GM12878 (cell line): Measurements from ENCODE around the gene PPP6R2. TPM values are rescaled to one million over a fixed set of nuclear protein-coding genes. Genes with fewer than 3 reads are reported as not detected.

Source experiments
- CBFB ChIP-seq: IDR thresholded peaks from 2 replicates; pipeline ENCODE4 v1.6.1; 2016; ENCODE audit warnings: antibody characterized with exemption, low read depth
- HDAC2 ChIP-seq: fragments of 200-600 bp; sonication (generic); IDR thresholded peaks from 2 replicates; pipeline ENCODE4 v1.6.1; 2017
- IRF4 ChIP-seq: IDR thresholded peaks from 2 replicates; pipeline ENCODE4 v1.6.1; 2011; ENCODE audit warnings: low read depth, low read length
- JUND ChIP-seq: IDR thresholded peaks from 2 replicates; pipeline ENCODE4 v1.6.1; 2012; ENCODE audit warnings: low read depth, mild to moderate bottlenecking, low read length, improper control_type of control experiment, moderate library complexity
- MEF2A ChIP-seq: IDR thresholded peaks from 2 replicates; pipeline ENCODE4 v1.6.1; 2011; ENCODE audit warnings: low read depth, mild to moderate bottlenecking, low read length, moderate library complexity; ENCODE audit not compliant: insufficient read depth
- POLR2AphosphoS2 ChIP-seq: IDR thresholded peaks from 2 replicates; pipeline ENCODE4 v1.6.1; 2011; ENCODE audit warnings: low read depth, mild to moderate bottlenecking, low read length, improper control_type of control experiment, moderate library complexity
- POU2F2 ChIP-seq: IDR thresholded peaks from 3 replicates; pipeline ENCODE4 v1.6.1; 2011; ENCODE audit warnings: low read depth, mild to moderate bottlenecking, low read length, borderline replicate concordance
- PRDM15 ChIP-seq: fragments of 450-650 bp; formaldehyde crosslinking; IDR thresholded peaks from 2 replicates; pipeline ENCODE4 v1.4.0; 2020; ENCODE audit warnings: mild to moderate bottlenecking, moderate library complexity
- RAD21 ChIP-seq: IDR thresholded peaks from 2 replicates; pipeline ENCODE4 v1.6.1; 2011; ENCODE audit warnings: mild to moderate bottlenecking, low read depth, low read length, moderate library complexity; ENCODE audit not compliant: insufficient read depth
- SMAD5 ChIP-seq: IDR thresholded peaks from 2 replicates; pipeline ENCODE4 v1.6.1; 2016; ENCODE audit warnings: antibody characterized with exemption, low read depth
- STAT3 ChIP-seq: IDR thresholded peaks from 2 replicates; pipeline ENCODE4 v1.6.1; 2011; ENCODE audit warnings: low read depth, low read length, improper control_type of control experiment
- TBL1XR1 ChIP-seq: IDR thresholded peaks from 2 replicates; pipeline ENCODE4 v1.6.1; 2012; ENCODE audit warnings: low read depth, low read length, improper control_type of control experiment
- ZNF207 ChIP-seq: fragments of 450-650 bp; IDR thresholded peaks from 2 replicates; pipeline ENCODE4 v1.6.1; 2014; ENCODE audit warnings: antibody characterized with exemption, mild to moderate bottlenecking, borderline replicate concordance
- ZNF217 ChIP-seq: fragments of 450-650 bp; IDR thresholded peaks from 2 replicates; pipeline ENCODE4 v1.6.1; 2017; ENCODE audit warnings: antibody characterized with exemption, mild to moderate bottlenecking
- ZNF24 ChIP-seq: fragments of 450-650 bp; IDR thresholded peaks from 2 replicates; pipeline ENCODE4 v1.6.1; 2017; ENCODE audit warnings: antibody characterized with exemption, mild to moderate bottlenecking
- ZZZ3 ChIP-seq: IDR thresholded peaks from 2 replicates; pipeline ENCODE4 v1.6.1; 2011; ENCODE audit warnings: low read depth; ENCODE audit not compliant: control insufficient read depth, insufficient read length
- polyA plus RNA-seq, 11 experiments: library from polyadenylated mRNA; depleted of rRNA in 4 of 11; unstranded in 6 of 11; stranded (reverse) in 5 of 11; fragments of >200 nt; fragmentation: Nextera tagmentation in 4 of 11; fragmentation: Illumina TruSeq in 1 of 11; extraction: Ambion mirVana in 4 of 11; extraction: Trizol in 1 of 11; gene quantifications; 1 replicate in 1 of 11; 2 replicates in 10 of 11; pipeline versions ENCODE4 v1.2.1 to v1.2.3, GENCODE V29; 2011 to 2016; ENCODE audit warnings: inconsistent platforms in 2 of 11, missing spikeins in 2 of 11, low read depth in 1 of 11
- total RNA-seq, 4 experiments: library from RNA; depleted of rRNA in 3 of 4; stranded (reverse); fragments of >200 nt in 3 of 4; fragmentation: Illumina TruSeq in 1 of 4; extraction: Trizol in 1 of 4; gene quantifications; 2 replicates each; pipeline versions ENCODE4 v1.2.1 to v1.2.3, GENCODE V29; 2013 to 2021

The PPP6R2 gene
- total and polyA plus RNA-seq, 10 of the 15 experiments (the other 5 are each of a cell fraction or from before 2014, with no cell fraction given): 0.29 to 52.6 (median 25.4) TPM

- TF ChIP-seq PRDM15: no peak
- TF ChIP-seq IRF4: peak; percentile 36; the same call in 1 of the 2 replicates
- no peak for TF ChIP-seq SMAD5
- TF ChIP-seq JUND: no peak; the same call in 1 of the 2 replicates
- TF ChIP-seq POLR2AphosphoS2: no peak
- TF ChIP-seq TBL1XR1: peak; percentile 63; the same call in 1 of the 2 replicates
- 0 out of 3 replicates have a peak, but pooled peaks have one; percentile 30 for TF ChIP-seq POU2F2
- no peak for TF ChIP-seq STAT3
- no peak for TF ChIP-seq ZNF217
- TF ChIP-seq HDAC2: no peak
- peak; percentile 87 for TF ChIP-seq CBFB
- TF ChIP-seq RAD21: no peak
- 0 out of 2 replicates have a peak, but pooled peaks have one; percentile 43 for TF ChIP-seq MEF2A
- peak; percentile 23; the same call in 1 of the 2 replicates for TF ChIP-seq ZNF207
- TF ChIP-seq ZNF24: no peak
- TF ChIP-seq ZZZ3: no peak
Measured at GRCh38 chr22:50469377-50470305, 126.5 kb downstream of the PPP6R2 start (continued).
